NOMO-1 treated with DMSO at 0.1 percent for 48 hours (cell line): ENCODE data around the gene UNC13D.

ENCODE experiments used
- DNase-seq: peaks from one replicate; lab custom pipeline; 2025; ENCODE audit not compliant: unreplicated experiment; lab: John Stamatoyannopoulos, UW

UNC13D gene

DNA sequence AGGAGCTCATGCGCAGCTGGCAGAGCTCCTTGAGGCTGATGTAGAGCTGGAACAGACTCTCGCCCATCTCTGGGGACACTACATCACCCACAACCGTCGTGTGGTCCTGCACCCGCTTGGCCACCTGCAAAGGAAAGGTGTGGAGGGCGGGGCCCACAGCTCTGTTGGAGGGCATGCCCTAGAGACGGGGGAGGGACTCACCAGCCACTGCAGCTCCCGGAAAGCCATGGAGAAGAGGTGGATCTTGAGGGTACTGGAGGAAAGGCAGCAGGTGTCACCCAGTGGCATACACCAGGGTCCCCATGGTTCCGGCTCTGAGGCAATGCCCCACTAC lies 8.6 kb downstream of the UNC13D start:
- no peak for DNase-seq

- no peak for DNase-seq
Observed at GRCh38 chr17:75834928-75835653, 9.1 kb downstream of the UNC13D start.

DNA sequence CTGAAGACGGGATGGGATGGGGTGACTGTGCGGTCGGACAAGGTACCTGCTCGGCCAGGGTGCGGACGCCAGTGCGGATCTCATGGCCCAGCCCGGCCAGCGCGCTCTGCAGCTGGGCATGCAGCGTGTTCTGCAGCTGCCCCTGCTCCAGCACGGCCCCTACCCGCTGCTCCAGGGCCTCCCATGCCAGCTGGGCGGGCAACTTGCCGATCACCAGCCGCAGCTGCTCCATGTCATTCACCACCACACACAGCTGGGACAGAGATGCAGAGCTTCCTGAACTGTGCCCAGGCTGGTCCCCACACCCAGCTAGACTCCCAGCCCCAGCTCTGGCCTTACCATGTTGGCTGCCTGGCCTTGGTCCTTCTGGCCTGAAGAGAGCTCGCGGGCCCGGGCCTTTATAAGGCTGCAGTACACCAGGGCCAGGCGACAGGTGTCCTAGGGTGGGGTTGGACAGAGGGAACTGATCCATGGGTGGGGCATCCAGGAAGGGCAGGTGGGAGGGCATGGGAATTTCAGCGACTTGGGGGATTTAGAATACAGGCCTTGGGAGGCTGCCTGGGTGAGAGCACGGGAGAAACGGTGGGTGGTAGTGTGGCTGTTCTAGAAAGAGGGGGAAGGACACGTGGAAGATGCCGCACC lies 9.8 kb downstream of the UNC13D start:
- DNase-seq = no peak

- no peak for DNase-seq
Observed at GRCh38 chr17:75832652-75833400, 11.4 kb downstream of the UNC13D start.

- peak; percentile 49 for DNase-seq
Observed at GRCh38 chr17:75832164-75832651, 12.0 kb downstream of the UNC13D start.

DNA sequence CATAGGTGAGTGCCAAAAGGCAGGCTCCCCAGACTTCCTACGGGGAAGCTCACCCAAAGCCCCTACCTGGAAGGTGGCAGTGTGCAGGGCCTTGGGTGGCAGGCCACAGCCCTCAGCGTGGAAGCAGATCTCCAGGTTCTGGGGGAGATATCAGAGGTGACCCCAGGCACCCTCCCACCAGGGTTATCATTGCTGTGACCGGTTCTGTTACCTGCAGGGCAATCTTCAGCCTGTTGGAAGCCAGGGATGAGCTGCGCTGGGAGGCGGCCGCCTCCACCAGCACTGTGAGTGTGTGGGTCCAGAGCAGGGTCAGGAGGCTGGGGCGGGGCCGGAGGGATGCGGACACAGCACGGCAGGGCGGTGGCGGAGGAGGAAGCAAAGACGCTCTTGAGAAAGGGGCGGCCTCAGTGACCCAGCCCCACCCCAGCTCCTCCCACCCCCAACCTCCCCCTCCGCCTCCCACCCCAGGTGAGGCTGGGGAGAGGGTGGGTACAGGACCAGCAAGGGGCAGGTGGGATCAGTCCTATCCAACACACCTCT lies 13.1 kb downstream of the UNC13D start:
- DNase-seq = no peak

DNA sequence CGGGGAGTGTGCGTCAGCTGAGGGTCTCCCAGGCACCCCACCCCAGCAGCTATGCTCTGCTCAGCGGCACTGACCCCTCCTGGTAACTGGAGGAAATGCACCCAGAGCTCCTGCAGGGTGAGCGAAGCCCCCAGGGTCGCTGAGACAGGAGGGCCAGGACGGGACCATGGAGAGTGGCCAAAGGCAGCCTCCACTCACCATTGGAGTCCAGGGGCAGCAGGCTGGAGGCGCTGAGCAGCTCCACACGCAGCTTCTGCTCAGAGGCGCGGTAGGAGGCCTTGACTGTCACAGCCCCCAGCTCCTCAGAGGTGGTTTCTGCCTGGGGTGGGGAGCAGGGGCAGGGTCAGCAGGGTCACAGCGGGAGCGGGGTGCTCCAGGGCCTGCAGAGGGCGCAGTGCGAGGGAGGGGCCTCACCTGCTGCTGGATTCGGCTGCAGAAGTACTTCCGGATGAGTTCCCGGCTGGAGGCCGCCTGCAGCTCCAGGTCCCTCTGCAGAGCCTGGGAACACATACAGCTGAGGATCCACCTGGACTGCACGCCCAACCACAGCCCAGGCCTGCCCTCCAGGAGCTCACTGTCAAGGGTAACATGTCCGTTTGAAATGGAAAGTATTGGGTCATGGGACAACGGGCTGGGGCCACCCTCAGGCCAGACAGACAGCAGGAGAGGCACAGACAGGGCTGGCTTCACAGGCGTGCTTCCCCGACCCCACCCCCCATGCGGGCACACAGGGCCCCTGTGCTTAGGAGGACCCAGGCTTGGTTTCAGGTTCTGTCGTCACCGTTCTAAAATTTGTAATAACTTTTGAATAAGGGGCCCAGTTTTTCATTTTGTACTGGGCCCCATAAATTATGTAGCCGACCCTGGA lies 13.8 kb downstream of the UNC13D start:
- DNase-seq = no peak

DNA sequence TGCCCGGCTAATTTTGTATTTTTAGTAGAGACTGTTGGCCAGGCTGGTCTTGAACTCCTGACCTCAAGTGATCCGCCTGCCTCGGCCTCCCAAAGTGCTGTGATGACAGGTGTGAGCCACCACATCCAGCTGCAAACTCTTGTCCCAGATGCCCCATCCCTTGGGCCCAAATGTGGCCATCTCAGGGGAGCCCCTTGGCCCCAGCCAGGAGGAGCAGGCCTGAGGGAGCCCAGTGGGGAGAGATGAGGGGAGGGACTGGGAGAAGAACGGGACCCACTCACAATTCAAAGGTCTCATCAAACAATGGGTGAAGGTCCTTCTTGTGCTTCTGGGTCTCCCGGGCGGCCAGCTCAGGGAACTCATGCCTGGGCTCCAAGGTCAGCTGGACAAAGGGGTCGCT lies 14.5 kb downstream of the UNC13D start:
- DNase-seq = no peak

DNA sequence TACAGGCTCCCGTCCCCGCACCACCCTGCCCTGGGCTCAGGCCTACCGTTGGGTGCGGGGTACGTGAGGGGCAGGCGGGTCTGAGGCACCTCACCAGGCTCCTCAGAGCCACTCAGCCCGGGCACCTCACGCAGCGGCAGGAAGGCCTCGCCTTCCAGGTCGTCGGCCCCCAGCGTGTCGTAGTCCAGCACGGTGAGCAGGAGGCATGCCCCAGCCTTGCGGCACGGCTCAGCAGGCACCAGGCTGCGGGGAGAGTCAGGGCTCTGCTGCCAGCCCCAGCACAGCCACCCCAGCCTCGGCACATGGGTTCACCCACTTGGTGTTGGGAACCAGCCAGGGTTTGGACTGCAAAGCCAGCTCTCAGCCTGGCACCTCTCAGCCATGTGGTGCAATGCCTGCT lies 15.5 kb downstream of the UNC13D start:
- no peak for DNase-seq

- no peak for DNase-seq
Observed at GRCh38 chr17:75828076-75828400, 16.2 kb downstream of the UNC13D start.

DNA sequence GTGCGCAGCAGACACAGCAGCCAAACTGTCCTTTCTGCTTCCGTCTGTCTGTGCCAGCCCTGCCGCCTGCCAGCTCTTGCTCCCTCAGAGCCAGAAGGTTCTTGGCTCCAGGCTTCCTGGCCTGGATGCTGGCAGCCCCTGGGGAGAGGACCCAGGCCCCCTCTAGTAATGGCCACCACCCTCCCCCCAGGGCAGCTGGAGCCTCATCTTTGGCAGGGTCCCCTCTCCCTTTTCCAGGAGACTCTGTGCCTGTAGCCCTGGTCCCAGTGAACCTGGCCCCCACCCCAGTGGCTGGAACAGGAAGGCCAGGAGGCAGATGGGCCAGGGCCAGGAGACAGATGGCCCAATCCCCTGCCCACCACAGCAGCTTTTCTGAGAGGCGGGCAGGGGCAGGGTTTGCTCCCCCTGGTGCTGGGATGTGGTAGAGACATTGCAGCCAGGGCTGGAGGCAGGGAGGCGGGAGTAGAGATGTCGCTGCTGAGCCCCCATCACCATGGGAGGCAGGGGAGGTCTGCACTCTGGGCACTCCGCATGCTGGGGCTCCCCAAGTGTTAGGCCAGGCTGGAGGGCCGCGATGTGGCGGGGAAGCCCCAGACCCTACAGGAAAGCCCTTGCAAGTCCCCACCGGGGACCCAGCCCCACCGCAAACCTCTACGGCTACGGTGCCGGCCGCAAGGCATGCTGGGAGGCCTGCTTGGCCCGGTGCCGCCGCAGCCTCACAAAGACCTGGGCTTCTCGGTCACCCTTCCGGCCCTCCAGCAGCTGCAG lies 16.7 kb downstream of the UNC13D start:
- DNase-seq = peak; percentile 10

- no peak for DNase-seq
Observed at GRCh38 chr17:75826561-75827307, 17.5 kb downstream of the UNC13D start.

GRCh38 chr17:75825748-75826370 lies 18.3 kb downstream of the UNC13D start:
- DNase-seq = no peak

DNA sequence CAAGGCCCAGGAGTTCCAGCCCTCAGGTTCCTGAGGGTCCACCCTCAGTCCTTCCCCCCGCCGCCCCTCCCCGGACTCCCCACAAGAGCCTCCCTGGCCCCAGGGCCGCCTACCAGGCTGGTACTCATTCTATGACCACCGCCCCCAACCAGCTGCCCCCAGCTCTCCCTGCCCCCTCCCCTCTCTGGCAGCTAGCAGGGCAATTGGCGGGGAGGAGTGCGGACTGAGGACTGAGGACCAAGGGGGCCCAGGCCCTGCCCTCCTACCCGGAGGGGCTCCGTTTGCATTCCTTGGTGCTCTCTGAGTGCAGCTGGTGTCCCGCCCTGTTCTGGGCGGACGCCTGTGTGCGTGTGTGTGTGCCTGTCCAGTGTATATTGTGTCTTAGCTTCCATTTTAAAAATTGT lies 19.1 kb downstream of the UNC13D start:
- no peak for DNase-seq

DNA sequence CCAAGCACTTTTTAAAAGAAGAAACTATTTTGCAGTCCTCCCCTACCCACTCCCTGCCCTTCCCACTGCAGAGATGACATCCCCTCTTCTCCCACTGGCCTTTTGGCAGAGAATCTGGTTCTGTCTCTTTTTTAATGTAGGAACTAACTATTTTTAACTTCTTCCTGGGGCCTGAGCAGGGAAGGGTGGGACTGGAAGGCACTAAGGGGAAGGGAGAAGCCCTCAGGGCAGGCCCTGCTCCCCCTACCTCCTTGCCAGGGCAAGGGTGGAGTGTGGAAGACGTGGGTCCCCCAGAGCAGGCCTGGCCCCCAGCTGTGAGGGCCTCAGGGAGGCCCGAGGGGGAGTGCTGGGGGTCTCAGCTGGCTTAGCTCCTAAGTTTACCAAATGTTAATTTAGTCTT lies 19.5 kb downstream of the UNC13D start:
- DNase-seq = no peak

DNA sequence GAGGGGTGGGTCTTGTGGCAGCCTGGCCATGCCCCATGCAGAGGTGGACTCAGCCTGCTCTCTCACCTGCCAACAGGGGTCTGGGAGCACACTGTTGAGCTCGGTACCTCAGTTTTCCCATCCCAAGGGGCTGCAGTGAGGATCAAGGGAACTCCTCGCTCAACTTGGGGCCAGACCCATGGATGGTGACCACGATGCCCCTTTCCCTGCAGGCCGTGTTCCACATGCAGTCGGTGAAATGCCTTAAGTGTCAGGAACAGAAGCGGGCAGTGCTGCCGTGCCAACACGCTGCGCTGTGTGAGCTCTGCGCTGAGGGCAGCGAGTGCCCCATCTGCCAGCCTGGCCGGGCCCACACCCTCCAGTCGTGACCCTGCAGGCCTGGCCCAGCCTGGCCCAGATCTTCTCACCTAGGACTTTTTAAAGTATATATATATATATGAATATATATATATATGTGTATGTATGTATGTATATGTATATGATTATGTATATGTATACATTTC lies 20.1 kb downstream of the UNC13D start:
- no peak for DNase-seq

GRCh38 chr17:75823257-75824041 lies 20.8 kb downstream of the UNC13D start:
- DNase-seq = no peak

- no peak for DNase-seq
Observed at GRCh38 chr17:75822800-75823166, 21.4 kb downstream of the UNC13D start.
